Kidney (tissue), 14 donors: ENCODE data around the gene FFAR4. TPM values are rescaled to one million over a fixed set of nuclear protein-coding genes. Genes with fewer than 3 reads are reported as not detected.

Experiments used
- DNase-seq, 5 donors: peaks; one replicate each; pipeline ENCODE4 v3.0.0-alpha.2; 2013 to 2020
- FAIRE-seq: peaks from 2 replicates; lab custom pipeline; 2012; peaks lifted over from hg19 to GRCh38; lab: Jason Lieb, UNC
- H3K27ac ChIP-seq, 2 donors: one replicate each; pipeline ENCODE4 v1.7.0; 2013; ENCODE audit warnings: low read depth in 2 of 2, low read length in 2 of 2, inconsistent platforms in 1 of 2
- H3K27me3 ChIP-seq: one replicate; pipeline ENCODE4 v1.7.1; 2013; ENCODE audit warnings: low read length, inconsistent platforms; ENCODE audit not compliant: control insufficient read depth, insufficient read depth
- H3K36me3 ChIP-seq, 3 donors: one replicate each; pipeline versions ENCODE4 v1.7.0 to v1.7.1; 2013; ENCODE audit warnings: low read length in 3 of 3, control low read depth in 1 of 3, inconsistent platforms in 1 of 3; ENCODE audit not compliant: insufficient read depth in 3 of 3, control insufficient read depth in 2 of 3
- H3K4me1 ChIP-seq, 3 donors: one replicate each; pipeline versions ENCODE4 v1.7.0 to v1.7.1; 2013; ENCODE audit warnings: low read length in 3 of 3, inconsistent platforms in 1 of 3, low read depth in 1 of 3; ENCODE audit not compliant: control insufficient read depth in 2 of 3, insufficient read depth in 2 of 3
- H3K4me3 ChIP-seq, 3 donors: one replicate each; pipeline versions ENCODE4 v1.7.0 to v1.8.1; 2013; ENCODE audit warnings: low read length in 3 of 3, control low read depth in 1 of 3, inconsistent platforms in 1 of 3
- H3K9ac ChIP-seq, 3 donors: one replicate each; pipeline versions ENCODE4 v1.7.0 to v1.7.1; 2013; ENCODE audit warnings: low read length in 3 of 3, control low read depth in 1 of 3, inconsistent platforms in 1 of 3
- H3K9me3 ChIP-seq, 3 donors: one replicate each; pipeline versions ENCODE4 v1.7.0 to v1.7.1; 2013; ENCODE audit warnings: low read length in 3 of 3, control low read depth in 1 of 3, inconsistent platforms in 1 of 3; ENCODE audit not compliant: control insufficient read depth in 2 of 3, insufficient read depth in 1 of 3
- CTCF ChIP-seq: IDR thresholded peaks from 3 replicates; pipeline ENCODE4 v1.5.1; 2012; ENCODE audit warnings: mild to moderate bottlenecking, moderate library complexity, borderline replicate concordance; ENCODE audit not compliant: insufficient read depth; ENCODE audit errors: extremely low read depth
- intact Hi-C: fragments of 100-400 bp; cut with DNase I; formaldehyde crosslinking; loops from one replicate; pipeline ENCODE4 v1.11.1; 2022
- polyA plus RNA-seq: library from polyadenylated mRNA; stranded (reverse); fragments of 350-450 nt; fragmentation: Illumina TruSeq; extraction: RNeasy Lipid Tissue Mini Kit (QIAGEN cat#74804); gene quantifications from one replicate; pipeline ENCODE4 v1.2.3, GENCODE V29; 2014; ENCODE audit warnings: low read depth, low replicate concordance; ENCODE audit not compliant: insufficient read depth
- total RNA-seq: library from RNA; stranded (reverse); fragmentation: NEBNext Ultra II Directional; extraction: Animal tissue kit (Norgen Biotek cat#: 25700); gene quantifications from one replicate; pipeline ENCODE4 v1.2.1, GENCODE V29; 2021
- donor health status: control.
- donor health status: control.
- donor health status: control.
- donor health status: control.
- donor health status: control.
- donor health status: DM: yes; HTN: yes; CAD: no.
- donor health status: Normal renal cell carcinoma (clear cell type).

Gene FFAR4
- total and polyA plus RNA-seq, 2 donors from 2014 or later: 0.11 to 1.0 TPM

GRCh38 chr10:93593749-93594148 lies 27.3 kb downstream of the FFAR4 start:
- H3K4me1 ChIP-seq: no peaks in the 10 kb centered on the region
- no peaks in the 10 kb centered on the region for H3K36me3 ChIP-seq
- no peak overlapping the region for H3K9ac ChIP-seq
- H3K4me3 ChIP-seq: no peak overlapping the region
- FAIRE-seq (no peak), DNase-seq (no peak)
- no peak for TF ChIP-seq CTCF
- no peaks in the 10 kb centered on the region for H3K27me3 ChIP-seq
- H3K9me3 ChIP-seq: no peaks in the 10 kb centered on the region
- intact Hi-C loops: no loop called here
- no peak overlapping the region for H3K27ac ChIP-seq

- Histone ChIP-seq H3K4me1 (no peaks in the 10 kb centered on the region), H3K4me3 (no peak overlapping the region), H3K36me3 (no peaks in the 10 kb centered on the region), H3K27ac (no peak overlapping the region), H3K9me3 (no peaks in the 10 kb centered on the region), H3K9ac (no peak overlapping the region), H3K27me3 (no peaks in the 10 kb centered on the region)
- TF ChIP-seq CTCF: no peak
- DNase-seq (no peak), FAIRE-seq (no peak)
- intact Hi-C loops: no loop called here
These were observed 28.1 kb downstream of the FFAR4 start for GRCh38 chr10:93594518-93594917.

- FAIRE-seq: no peak
- H3K27ac ChIP-seq: no peak overlapping the region
- DNase-seq: no peak
- H3K4me3 ChIP-seq: no peak overlapping the region
- no peaks in the 10 kb centered on the region for H3K36me3 ChIP-seq
- intact Hi-C loops: no loop called here
- H3K9ac ChIP-seq: no peak overlapping the region
- peaks cover 2% of the 10 kb centered on the region for H3K27me3 ChIP-seq
- H3K9me3 ChIP-seq: no peaks in the 10 kb centered on the region
- H3K4me1 ChIP-seq: no peaks in the 10 kb centered on the region
- TF ChIP-seq CTCF: no peak
These were observed 29.1 kb downstream of the FFAR4 start for GRCh38 chr10:93595378-93596161.
